GM12864 (cell line): ENCODE measurements around the gene HOXA10.

Source experiments
- DNase-seq: peaks from one replicate; pipeline ENCODE4 v3.0.0-alpha.2; 2011; ENCODE audit warnings: low read depth
- H3K4me3 ChIP-seq: 2 replicates; pipeline ENCODE4 v1.5.1; 2011; ENCODE audit warnings: mild to moderate bottlenecking, low read depth, low read length, control low read depth
- TF ChIP-seq, protein P1 (sequence below): IDR thresholded peaks from 2 replicates; pipeline ENCODE4 v1.5.1; 2011; ENCODE audit warnings: low read depth, mild to moderate bottlenecking, moderate library complexity, low read length, control low read depth, inconsistent platforms; ENCODE audit errors: missing control alignments

Gene HOXA10

DNA sequence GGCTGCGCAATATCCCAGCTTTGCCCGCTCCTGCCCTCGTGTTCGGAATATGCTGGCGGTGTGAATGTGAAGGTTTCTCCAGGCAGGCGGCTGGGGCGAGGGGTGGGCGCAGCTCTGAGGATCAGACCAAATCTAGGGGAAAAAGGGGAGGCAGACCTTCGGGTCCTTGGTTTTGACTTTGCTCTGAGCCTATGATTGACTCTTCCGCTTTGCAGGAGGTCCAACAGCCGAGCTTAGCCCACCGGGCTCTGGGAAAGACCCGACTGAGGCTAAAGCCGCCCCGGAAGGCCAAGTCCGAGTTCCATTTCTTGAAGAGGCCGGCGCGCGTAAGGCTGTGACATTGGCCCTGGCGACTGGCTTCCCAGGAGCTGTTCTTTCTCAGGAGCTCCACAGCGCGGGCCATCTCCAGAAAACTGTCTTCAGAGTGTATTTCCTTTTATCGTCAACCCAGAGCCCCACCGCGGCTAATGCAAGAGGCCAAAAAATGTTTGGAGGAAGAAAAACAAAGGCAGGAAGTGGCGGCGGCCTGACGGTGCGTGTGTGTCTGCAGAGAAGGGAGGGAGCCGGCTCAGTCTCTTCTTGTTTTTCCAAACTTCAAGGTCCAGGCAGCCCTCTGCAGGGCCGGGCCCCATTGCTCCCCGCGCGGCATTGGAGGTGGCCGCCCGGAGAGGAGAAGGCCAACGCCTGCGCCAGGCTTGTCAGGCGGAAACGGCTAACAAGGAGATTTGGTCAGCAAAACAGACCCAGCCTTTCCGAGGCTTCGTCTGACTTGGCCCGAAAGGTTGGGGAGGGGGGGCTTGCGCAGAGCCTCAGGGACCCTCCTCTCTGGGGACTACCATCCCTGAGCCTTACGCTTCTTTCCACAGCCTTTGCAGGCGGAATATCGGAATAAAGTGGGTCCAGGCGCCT lies 14.5 kb upstream of the HOXA10 start:
- TF ChIP-seq, protein P1, sequence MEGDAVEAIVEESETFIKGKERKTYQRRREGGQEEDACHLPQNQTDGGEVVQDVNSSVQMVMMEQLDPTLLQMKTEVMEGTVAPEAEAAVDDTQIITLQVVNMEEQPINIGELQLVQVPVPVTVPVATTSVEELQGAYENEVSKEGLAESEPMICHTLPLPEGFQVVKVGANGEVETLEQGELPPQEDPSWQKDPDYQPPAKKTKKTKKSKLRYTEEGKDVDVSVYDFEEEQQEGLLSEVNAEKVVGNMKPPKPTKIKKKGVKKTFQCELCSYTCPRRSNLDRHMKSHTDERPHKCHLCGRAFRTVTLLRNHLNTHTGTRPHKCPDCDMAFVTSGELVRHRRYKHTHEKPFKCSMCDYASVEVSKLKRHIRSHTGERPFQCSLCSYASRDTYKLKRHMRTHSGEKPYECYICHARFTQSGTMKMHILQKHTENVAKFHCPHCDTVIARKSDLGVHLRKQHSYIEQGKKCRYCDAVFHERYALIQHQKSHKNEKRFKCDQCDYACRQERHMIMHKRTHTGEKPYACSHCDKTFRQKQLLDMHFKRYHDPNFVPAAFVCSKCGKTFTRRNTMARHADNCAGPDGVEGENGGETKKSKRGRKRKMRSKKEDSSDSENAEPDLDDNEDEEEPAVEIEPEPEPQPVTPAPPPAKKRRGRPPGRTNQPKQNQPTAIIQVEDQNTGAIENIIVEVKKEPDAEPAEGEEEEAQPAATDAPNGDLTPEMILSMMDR: no peak
- H3K4me3 ChIP-seq: no peak overlapping the region
- no peak for DNase-seq

DNA sequence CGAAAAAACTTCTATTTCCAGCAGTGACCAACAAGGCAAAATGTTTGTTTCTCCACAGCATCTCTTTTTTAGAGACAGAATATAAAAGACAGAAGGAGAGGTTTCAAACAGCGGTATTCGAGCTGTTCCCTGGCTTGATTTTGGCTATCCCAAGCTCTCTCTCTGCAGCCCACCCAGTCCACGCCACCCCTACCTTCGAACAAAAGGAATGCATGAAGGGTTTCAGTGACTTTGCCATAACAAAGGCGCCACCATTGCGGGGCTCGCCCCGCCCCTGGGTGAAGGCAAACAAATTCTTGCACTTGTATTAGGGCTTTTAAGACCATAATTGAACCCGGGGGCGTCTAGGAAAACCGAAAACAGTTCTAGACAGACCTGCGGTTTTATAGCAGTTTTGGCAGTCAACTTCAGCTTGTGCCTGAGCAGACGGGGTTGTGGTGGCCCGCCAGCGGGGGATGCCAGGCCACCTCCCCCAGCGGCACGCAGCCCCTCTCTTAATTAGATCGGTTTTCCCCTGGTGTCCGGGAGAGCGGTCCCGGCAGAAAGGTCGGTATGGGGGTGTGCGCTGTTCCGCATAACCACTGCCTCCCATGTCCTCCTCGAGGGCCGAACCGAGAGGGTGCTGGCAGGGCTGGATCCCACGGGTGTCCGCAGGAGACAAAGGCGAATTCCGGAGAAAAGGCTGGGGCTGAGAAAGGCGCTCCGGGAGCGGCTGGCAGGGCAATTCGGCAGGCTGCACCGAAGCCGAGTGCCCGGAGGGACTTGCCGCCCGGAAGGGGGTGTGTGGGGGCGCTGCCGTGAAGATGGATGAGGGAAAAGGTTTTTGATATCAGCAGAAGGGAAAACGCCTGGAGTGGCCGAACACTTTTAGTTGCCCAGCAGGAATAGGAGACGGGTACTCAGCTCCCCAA lies 13.6 kb upstream of the HOXA10 start:
- DNase-seq: no peak
- TF ChIP-seq, protein P1: no peak
- no peak overlapping the region for H3K4me3 ChIP-seq

DNA sequence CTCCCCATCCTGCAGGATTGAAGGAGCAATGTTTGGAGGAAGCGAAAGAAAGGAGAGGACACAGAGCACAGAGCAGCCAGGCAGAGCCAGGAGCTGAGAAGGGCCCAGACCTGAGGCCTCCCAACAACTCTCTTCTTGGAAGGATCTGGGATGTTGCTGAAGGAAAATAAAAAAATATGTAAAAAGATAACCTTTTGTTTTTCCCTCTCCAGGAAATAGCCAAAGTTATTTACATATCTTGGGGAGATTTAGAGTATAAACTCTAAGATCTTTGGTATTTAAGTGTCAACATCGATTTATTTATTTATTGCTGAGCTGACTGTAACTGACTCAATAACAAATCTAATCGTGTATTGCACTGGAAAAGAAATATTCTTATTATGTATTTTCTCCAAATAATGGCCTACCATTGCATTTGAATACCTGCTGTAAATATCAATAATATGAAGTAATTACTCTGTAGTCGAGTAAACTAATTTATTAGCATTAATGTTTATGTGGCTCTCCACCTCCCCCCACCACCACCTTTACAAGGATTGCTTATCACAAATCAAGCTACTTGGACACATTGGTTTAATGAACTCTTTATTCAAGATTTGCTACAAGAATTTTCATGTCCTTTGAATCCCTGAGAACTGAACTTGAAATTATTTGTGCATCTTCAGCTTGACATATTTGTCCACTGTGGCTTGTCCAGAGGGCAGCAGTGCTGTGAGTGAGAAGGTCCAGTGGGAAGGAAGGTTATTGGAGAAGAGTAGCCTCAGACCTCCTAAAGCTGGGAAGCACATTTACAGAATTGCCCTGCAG lies 12.8 kb upstream of the HOXA10 start:
- TF ChIP-seq, protein P1: no peak
- no peak for DNase-seq
- no peak overlapping the region for H3K4me3 ChIP-seq

DNA sequence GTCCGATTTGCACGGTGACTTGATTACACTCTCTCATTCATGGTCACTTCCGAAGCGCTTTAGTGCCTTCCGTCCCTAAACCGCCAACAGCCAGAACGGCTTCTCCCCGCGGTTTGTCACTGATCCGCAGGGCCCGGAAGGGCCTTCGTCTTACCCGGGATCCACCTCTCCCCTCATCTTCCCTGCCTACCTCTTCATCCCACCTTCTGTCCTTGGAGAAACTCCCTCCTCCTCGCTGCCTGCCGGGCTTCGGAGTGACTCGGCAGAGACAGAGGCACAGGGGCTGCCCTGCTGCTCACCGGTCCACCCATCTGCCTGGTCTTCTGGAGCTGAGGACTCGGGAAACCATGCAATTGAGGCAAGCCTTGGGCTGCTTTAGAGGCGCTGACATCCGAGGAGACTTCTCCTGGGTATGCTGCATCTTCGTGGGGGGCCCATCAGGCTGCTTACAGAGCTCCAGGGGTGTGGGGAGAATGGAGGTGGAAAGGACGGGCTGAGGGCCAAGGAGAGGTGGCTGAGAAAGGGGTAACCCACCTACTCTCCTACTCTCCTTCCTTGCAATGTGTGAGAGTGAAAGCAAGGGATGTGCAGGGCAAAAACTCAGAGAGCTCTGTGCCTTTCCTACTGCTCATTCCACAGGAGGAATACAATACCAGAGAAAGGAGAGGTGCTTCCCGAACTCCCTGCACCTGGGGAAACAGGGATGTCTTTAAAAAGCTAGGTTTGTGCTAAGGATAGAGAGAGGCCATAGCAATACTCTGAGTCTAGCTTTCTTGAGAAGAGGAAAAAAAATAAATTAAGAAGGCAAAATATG lies 11.9 kb upstream of the HOXA10 start:
- TF ChIP-seq, protein P1: no peak
- no peak for DNase-seq
- H3K4me3 ChIP-seq: no peak overlapping the region

DNA sequence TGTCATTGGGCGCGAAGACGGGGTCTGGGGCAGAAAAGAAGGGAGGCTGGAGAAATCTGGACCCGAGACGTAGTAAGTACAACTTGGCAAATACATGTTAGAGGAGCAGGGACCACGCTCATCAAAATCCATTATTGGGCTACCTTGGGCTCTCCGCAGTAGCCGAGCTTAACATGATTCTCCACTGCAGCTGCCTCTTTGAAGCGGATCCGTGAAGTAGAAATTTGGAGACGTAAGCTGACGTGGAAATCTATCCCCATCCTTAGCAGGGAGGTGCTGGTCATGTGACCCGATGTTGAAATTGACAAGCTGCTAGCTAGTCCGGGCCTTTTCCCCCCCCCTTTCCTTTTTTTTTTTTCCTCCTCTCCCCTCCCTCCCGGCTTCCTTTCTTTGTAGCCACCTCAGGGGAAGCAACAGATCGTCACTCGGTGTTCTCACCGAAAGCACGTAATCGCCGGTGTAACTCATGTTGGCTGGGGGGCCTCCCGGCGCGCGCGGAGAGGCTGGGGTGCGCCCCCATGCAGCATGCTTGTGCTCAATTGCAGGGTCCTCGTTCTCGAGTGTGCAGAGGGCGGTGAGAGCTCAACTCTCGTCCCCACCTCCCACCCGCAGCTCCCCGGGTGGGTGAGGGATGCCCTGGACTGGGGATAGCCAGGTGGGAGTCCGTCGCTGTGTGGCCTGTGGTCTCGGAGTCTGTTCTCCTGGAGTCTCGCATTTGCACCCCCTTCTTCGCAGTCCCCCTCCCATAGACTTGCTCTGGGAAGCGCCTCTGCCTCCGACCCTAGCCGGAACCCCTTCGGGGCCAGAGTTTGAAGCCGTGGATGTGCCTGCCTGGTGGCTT lies 11.1 kb upstream of the HOXA10 start, which contains the start of gene HOXA11:
HOXA11 (minus strand) TSS at position 220 of the 841 bp plus-strand sequence; CDS start at position 132, 88 bp downstream.
- no peak for DNase-seq
- H3K4me3 ChIP-seq: peak within 1 kb of the TSS; percentile 24
- TF ChIP-seq, protein P1: no peak
